Lower lobe of right lung (tissue), 2 donors: ENCODE measurements around the gene ARAP1. TPM values are rescaled to one million over a fixed set of nuclear protein-coding genes. Genes with fewer than 3 reads are reported as not detected.

ENCODE experiments used
- ATAC-seq, 2 donors: fragments of 200-7000 bp; cut with Tn5 transposase; one replicate each; pipeline ENCODE4 v1.9.1; 2020 to 2022; ENCODE audit warnings: mild to moderate bottlenecking in 2 of 2, moderate library complexity in 2 of 2
- DNase-seq: peaks from one replicate; pipeline ENCODE4 v3.0.0-alpha.2; 2020
- H3K27ac ChIP-seq: fragments of 200-600 bp; one replicate; pipeline ENCODE4 v1.8.0; 2022
- H3K27me3 ChIP-seq: fragments of 200-600 bp; one replicate; pipeline ENCODE4 v1.8.0; 2022; ENCODE audit warnings: low read depth
- H3K36me3 ChIP-seq: fragments of 200-600 bp; one replicate; pipeline ENCODE4 v1.8.0; 2022; ENCODE audit warnings: mild to moderate bottlenecking
- H3K4me1 ChIP-seq: fragments of 200-600 bp; one replicate; pipeline ENCODE4 v1.8.0; 2022
- H3K4me3 ChIP-seq: fragments of 200-600 bp; one replicate; pipeline ENCODE4 v1.8.0; 2022; ENCODE audit warnings: mild to moderate bottlenecking
- H3K9me3 ChIP-seq: fragments of 200-600 bp; one replicate; pipeline ENCODE4 v1.8.0; 2022
- intact Hi-C: fragments of 100-400 bp; cut with DNase I; formaldehyde crosslinking; loops from one replicate; pipeline ENCODE4 v1.11.0; 2022
- total RNA-seq: library from RNA; stranded (reverse); fragmentation: NEBNext Ultra II Directional; extraction: Animal tissue kit (Norgen Biotek cat#: 25700); gene quantifications from one replicate; pipeline ENCODE4 v1.2.1, GENCODE V29; 2021
- TF ChIP-seq, protein P1 (sequence below): fragments of 200-600 bp; IDR thresholded peaks from one replicate; pipeline ENCODE4 v1.8.0; 2022; ENCODE audit warnings: antibody characterized with exemption, mild to moderate bottlenecking
- donor health status: DM: no; HTN: yes; CAD: no; lungs with severe emphysema.

Gene ARAP1
- total RNA-seq, 1 donor from 2014 or later = 276 TPM

DNA sequence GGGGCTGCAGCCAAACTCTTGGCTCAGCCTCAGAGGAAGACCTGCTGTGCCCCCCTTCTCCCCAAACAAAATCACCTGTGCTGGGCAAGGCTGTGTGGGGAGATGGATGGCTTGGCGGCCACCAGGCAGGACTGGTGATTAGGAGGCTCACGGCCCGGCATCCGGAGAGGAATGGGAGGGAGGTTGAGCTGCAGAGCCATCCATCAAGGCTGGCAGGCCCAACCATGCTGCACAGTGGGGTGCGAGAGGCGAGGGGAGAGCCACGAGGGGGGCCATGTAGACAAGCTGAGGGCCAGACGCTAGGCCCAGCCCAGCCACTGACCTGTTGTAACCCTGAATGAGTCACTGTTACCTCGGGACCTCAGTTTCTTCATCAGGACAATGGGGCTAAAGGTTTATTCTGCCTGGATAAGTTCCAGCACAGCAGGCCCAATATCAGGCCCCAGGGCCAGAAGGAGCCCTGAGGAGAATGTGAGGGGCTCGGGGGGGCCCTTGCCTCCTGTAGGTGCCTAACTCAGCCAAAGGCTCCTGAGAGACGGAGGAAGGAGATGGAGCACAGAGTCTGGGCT is 96.2 kb downstream of the ARAP1 start:
- H3K4me3 ChIP-seq = no peak overlapping the region
- TF ChIP-seq, protein P1, sequence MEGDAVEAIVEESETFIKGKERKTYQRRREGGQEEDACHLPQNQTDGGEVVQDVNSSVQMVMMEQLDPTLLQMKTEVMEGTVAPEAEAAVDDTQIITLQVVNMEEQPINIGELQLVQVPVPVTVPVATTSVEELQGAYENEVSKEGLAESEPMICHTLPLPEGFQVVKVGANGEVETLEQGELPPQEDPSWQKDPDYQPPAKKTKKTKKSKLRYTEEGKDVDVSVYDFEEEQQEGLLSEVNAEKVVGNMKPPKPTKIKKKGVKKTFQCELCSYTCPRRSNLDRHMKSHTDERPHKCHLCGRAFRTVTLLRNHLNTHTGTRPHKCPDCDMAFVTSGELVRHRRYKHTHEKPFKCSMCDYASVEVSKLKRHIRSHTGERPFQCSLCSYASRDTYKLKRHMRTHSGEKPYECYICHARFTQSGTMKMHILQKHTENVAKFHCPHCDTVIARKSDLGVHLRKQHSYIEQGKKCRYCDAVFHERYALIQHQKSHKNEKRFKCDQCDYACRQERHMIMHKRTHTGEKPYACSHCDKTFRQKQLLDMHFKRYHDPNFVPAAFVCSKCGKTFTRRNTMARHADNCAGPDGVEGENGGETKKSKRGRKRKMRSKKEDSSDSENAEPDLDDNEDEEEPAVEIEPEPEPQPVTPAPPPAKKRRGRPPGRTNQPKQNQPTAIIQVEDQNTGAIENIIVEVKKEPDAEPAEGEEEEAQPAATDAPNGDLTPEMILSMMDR = no peak
- ATAC-seq (no peak), DNase-seq (no peak)
- H3K27ac ChIP-seq = no peak overlapping the region
- no peaks in the 10 kb centered on the region for H3K9me3 ChIP-seq
- intact Hi-C loops = no loop called here
- peaks cover 8% of the 10 kb centered on the region for H3K27me3 ChIP-seq
- H3K36me3 ChIP-seq = no peaks in the 10 kb centered on the region
- no peaks in the 10 kb centered on the region for H3K4me1 ChIP-seq

- peaks cover 8% of the 10 kb centered on the region for H3K27me3 ChIP-seq
- TF ChIP-seq, protein P1 = no peak
- no peaks in the 10 kb centered on the region for H3K4me1 ChIP-seq
- H3K27ac ChIP-seq = no peak overlapping the region
- no peaks in the 10 kb centered on the region for H3K9me3 ChIP-seq
- DNase-seq = no peak
- H3K4me3 ChIP-seq = no peak overlapping the region
- intact Hi-C loops = no loop called here
- H3K36me3 ChIP-seq = no peaks in the 10 kb centered on the region
- ATAC-seq = no peak
Measured at GRCh38 chr11:72655014-72655413, 97.2 kb downstream of the ARAP1 start.

- ATAC-seq (peak in 1 of 2 donors; percentile 28), DNase-seq (no peak)
- TF ChIP-seq, protein P1 = no peak
- H3K4me3 ChIP-seq = no peak overlapping the region
- H3K36me3 ChIP-seq = no peaks in the 10 kb centered on the region
- peaks cover 8% of the 10 kb centered on the region for H3K27me3 ChIP-seq
- H3K9me3 ChIP-seq = no peaks in the 10 kb centered on the region
- intact Hi-C loops = no loop called here
- H3K27ac ChIP-seq = no peak overlapping the region
- H3K4me1 ChIP-seq = no peaks in the 10 kb centered on the region
Measured at GRCh38 chr11:72653649-72654048, 98.6 kb downstream of the ARAP1 start.

GRCh38 chr11:72652873-72653630 is 99.2 kb downstream of the ARAP1 start:
- no peak overlapping the region for H3K4me3 ChIP-seq
- H3K27me3 ChIP-seq = peaks cover 8% of the 10 kb centered on the region
- intact Hi-C loops = no loop called here
- H3K9me3 ChIP-seq = no peaks in the 10 kb centered on the region
- DNase-seq (no peak), ATAC-seq (no peak)
- H3K4me1 ChIP-seq = no peaks in the 10 kb centered on the region
- no peaks in the 10 kb centered on the region for H3K36me3 ChIP-seq
- TF ChIP-seq, protein P1 = no peak
- no peak overlapping the region for H3K27ac ChIP-seq

DNA sequence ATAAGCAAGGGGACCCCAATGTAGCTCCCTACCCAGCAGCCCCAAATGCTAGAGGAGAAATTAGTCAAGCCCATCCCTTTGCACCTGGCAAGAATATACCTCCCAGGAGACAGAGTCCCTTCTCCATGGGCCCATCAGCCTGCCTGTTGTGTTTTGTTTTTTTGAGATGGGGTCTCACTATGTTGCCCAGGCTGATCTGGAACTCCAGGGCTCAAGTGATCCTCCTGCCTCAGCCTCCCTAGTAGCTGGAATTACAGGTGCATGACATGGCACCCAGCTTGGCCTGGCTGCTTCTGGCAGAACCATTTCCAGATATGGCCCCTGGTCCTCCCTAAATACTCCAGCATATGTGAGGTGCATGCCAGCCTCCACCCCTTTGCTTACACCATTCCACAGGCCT is 100.1 kb downstream of the ARAP1 start:
- Histone ChIP-seq H3K4me3 (no peak overlapping the region), H3K27ac (no peak overlapping the region), H3K4me1 (no peaks in the 10 kb centered on the region), H3K36me3 (no peaks in the 10 kb centered on the region), H3K27me3 (peaks cover 5% of the 10 kb centered on the region), H3K9me3 (no peaks in the 10 kb centered on the region)
- TF ChIP-seq, protein P1 = no peak
- no peak for DNase-seq
- ATAC-seq = no peak
- intact Hi-C loops = no loop called here
